Fibroblast of lung (primary cell): Measurements from ENCODE around the gene SPPL2C.

Source experiments
- CTCF ChIP-seq, 2 donors: IDR thresholded peaks in 1 of 2; conservative IDR thresholded peaks in 1 of 2; 1 replicate in 1 of 2; 2 replicates in 1 of 2; pipeline ENCODE4 v1.5.1; 2011 to 2012; ENCODE audit warnings: low read length in 2 of 2, control low read depth in 1 of 2, inconsistent platforms in 1 of 2, low read depth in 1 of 2, mild to moderate bottlenecking in 1 of 2
- EZH2 ChIP-seq: IDR thresholded peaks from 2 replicates; pipeline ENCODE4 v1.5.1; 2012; ENCODE audit warnings: low read length, control low read depth, mild to moderate bottlenecking; ENCODE audit errors: missing control alignments

- TF ChIP-seq EZH2 (no peak), CTCF (conservative IDR thresholded peaks at IDR 0.05 in 1 of 2, IDR thresholded peaks at IDR 0.05 in 1 of 2; ENCODE audit: low read depth in 1 of 2, low read length in 2 of 2) (no peak)
These were observed 4.9 kb downstream of the SPPL2C start for GRCh38 chr17:45849536-45849990.
